Neural crest cell (in vitro differentiated cells): ENCODE results near the gene SH3TC1. TPM values are rescaled to one million over a fixed set of nuclear protein-coding genes. Genes with fewer than 3 reads are reported as not detected.

ENCODE experiments used
- DNase-seq: peaks from one replicate; pipeline ENCODE4 v3.0.0; 2021; ENCODE audit warnings: low read depth, mixed read lengths, low spot score
- H3K27ac Mint-ChIP-seq: one replicate; pipeline ENCODE4 v1.8.0; 2021; ENCODE audit warnings: mild to moderate bottlenecking, mixed read lengths; ENCODE audit not compliant: unreplicated experiment
- H3K27me3 Mint-ChIP-seq: 2 replicates; pipeline ENCODE4 v1.8.0; 2021; ENCODE audit warnings: low read depth, mild to moderate bottlenecking, mixed read lengths
- H3K36me3 Mint-ChIP-seq: 2 replicates; pipeline ENCODE4 v1.8.0; 2021; ENCODE audit warnings: low read depth, mild to moderate bottlenecking, mixed read lengths
- H3K4me1 Mint-ChIP-seq: 2 replicates; pipeline ENCODE4 v1.8.0; 2021; ENCODE audit warnings: mixed read lengths
- H3K4me3 Mint-ChIP-seq: one replicate; pipeline ENCODE4 v1.8.0; 2021; ENCODE audit warnings: mild to moderate bottlenecking, mixed read lengths
- H3K9me3 Mint-ChIP-seq: 2 replicates; pipeline ENCODE4 v1.8.0; 2021; ENCODE audit warnings: mixed read lengths
- total RNA-seq: library from RNA; stranded (reverse); gene quantifications from 2 replicates; pipeline ENCODE4 v1.2.1, GENCODE V29; 2021
- TF ChIP-seq, protein P1 (sequence below): fragments of 200-600 bp; sonication (generic); conservative IDR thresholded peaks from 2 replicates; pipeline ENCODE4 v1.5.0; 2021; ENCODE audit warnings: antibody characterized with exemption, mild to moderate bottlenecking

The SH3TC1 gene
- total RNA-seq, 1 donor from 2014 or later, result 2.7 TPM

DNA sequence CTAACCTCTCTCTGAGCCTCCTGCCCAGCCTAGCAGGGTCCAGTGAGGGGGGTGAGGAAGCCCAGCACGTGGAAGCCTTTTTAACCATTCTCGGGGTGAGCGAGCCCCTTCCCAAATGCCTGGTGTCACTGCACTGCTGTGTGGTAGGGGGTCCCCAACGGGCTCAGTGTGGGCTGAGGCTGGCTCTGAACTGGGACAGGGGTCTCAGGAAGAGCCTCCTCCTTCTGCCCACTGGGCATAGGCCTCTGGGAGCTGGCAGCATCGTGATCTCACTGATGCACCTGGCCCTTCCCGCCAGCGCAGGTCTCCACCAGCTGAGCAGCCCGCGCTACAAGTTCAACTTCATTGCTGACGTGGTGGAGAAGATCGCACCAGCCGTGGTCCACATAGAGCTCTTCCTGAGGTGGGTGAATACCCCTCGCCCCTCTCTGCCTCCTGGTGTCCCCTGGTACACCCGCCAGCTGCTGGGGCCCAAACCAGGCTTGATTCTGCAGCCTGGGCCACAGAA is 83.1 kb downstream of the SH3TC1 start:
- H3K27me3 Mint-ChIP-seq, result no peaks in the 10 kb centered on the region
- no peak overlapping the region for H3K4me3 Mint-ChIP-seq
- no peak for DNase-seq
- TF ChIP-seq, protein P1, sequence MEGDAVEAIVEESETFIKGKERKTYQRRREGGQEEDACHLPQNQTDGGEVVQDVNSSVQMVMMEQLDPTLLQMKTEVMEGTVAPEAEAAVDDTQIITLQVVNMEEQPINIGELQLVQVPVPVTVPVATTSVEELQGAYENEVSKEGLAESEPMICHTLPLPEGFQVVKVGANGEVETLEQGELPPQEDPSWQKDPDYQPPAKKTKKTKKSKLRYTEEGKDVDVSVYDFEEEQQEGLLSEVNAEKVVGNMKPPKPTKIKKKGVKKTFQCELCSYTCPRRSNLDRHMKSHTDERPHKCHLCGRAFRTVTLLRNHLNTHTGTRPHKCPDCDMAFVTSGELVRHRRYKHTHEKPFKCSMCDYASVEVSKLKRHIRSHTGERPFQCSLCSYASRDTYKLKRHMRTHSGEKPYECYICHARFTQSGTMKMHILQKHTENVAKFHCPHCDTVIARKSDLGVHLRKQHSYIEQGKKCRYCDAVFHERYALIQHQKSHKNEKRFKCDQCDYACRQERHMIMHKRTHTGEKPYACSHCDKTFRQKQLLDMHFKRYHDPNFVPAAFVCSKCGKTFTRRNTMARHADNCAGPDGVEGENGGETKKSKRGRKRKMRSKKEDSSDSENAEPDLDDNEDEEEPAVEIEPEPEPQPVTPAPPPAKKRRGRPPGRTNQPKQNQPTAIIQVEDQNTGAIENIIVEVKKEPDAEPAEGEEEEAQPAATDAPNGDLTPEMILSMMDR, result no peak
- no peaks in the 10 kb centered on the region for H3K4me1 Mint-ChIP-seq
- H3K36me3 Mint-ChIP-seq, result no peaks in the 10 kb centered on the region
- no peak overlapping the region for H3K27ac Mint-ChIP-seq
- no peaks in the 10 kb centered on the region for H3K9me3 Mint-ChIP-seq

DNA sequence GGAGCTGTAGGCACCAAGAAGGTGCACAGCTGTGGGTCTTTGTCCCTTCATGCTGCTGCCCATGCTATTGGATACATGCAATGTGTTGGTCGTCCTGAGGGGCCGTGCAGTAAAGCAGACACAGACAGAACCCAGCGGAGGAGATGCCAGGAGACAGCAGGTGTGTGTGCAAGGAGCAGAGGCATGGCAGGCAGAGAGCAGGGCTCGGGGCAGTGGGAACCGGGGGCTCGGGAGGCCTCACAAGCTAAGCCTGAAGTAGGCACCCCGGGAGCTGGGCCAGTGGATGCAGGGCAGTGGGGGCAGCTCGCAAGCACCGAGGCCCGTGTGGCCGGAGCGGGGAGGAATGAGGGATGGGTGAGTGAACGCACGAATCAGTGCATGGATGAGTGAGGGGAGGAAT is 83.7 kb downstream of the SH3TC1 start:
- DNase-seq, result no peak
- peak overlapping the region; percentile 13 for H3K27ac Mint-ChIP-seq
- H3K4me3 Mint-ChIP-seq, result no peak overlapping the region
- TF ChIP-seq, protein P1, result no peak
- no peaks in the 10 kb centered on the region for H3K27me3 Mint-ChIP-seq
- H3K9me3 Mint-ChIP-seq, result no peaks in the 10 kb centered on the region
- no peaks in the 10 kb centered on the region for H3K36me3 Mint-ChIP-seq
- H3K4me1 Mint-ChIP-seq, result no peaks in the 10 kb centered on the region

DNA sequence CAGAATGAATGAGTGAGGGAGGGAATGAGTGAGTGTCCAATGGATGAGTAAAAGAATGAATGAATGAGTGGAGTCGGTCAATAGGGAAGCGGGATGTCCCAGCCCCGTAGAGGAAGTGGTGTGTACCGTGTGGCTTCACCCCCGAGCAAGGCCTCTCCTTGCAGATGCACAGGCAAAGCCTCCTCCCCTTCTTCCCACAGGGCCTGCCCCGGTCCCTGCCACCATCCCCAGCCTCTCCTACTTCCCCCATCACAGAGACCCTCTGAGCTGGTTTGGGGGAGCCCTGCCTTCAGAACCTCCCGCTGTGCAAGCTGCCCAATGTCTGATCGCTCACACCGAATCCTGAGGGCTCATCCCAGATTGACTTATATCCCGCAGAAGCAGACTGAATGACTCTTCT is 84.1 kb downstream of the SH3TC1 start:
- DNase-seq, result no peak
- TF ChIP-seq, protein P1, result no peak
- H3K9me3 Mint-ChIP-seq, result no peaks in the 10 kb centered on the region
- peak overlapping the region; percentile 75 for H3K27ac Mint-ChIP-seq
- no peaks in the 10 kb centered on the region for H3K36me3 Mint-ChIP-seq
- H3K4me3 Mint-ChIP-seq, result no peak overlapping the region
- no peaks in the 10 kb centered on the region for H3K27me3 Mint-ChIP-seq
- H3K4me1 Mint-ChIP-seq, result no peaks in the 10 kb centered on the region

DNA sequence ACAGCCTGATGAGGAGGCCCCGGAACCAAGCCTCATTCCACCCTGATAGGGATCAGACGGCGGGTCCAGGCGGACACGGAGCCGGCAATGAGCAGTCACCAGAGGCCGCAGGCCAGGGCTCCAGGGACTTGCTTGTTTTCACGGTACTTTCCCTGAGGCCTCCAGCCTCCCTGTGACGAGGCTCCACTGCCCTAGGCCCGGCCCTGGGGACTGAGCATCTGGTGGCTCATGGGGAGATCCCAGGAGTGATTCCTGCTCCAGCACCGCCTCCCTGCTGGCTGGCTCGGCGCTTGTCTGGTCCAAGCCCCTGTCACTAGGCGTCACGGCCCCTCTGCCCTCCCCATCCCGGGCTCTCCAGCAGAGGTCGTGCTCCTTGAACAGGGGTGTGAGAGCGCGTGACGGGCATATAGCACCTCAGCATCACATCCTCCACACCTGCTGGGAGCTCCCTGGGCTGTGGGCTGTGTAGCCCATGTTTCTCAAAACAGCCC is 84.6 kb downstream of the SH3TC1 start:
- TF ChIP-seq, protein P1, result no peak
- H3K27ac Mint-ChIP-seq, result no peak overlapping the region
- H3K4me3 Mint-ChIP-seq, result no peak overlapping the region
- no peaks in the 10 kb centered on the region for H3K4me1 Mint-ChIP-seq
- no peaks in the 10 kb centered on the region for H3K27me3 Mint-ChIP-seq
- no peaks in the 10 kb centered on the region for H3K9me3 Mint-ChIP-seq
- H3K36me3 Mint-ChIP-seq, result no peaks in the 10 kb centered on the region
- no peak for DNase-seq

DNA sequence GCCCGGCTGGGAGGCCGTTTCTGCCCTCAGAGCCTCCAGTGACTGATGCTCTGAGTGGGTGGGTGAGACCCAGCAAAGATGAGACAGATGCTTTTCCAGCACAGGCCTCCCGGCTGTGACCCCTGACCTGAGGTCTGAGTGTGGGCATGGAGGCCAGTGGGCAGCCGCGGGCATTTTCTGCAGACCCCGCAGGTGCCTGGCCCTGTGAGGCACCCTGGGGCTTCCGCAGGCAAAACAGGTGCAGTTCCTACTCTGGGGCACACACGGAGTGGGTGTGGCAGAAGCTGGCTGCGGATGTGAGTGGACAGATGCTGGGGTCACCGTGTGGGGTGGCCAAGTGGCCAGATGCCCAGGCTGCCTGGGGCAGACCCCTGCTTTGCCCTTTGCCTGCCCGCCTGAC is 85.3 kb downstream of the SH3TC1 start:
- no peaks in the 10 kb centered on the region for H3K36me3 Mint-ChIP-seq

More for the DNA sequence above, 85.3 kb downstream of the SH3TC1 start:
- H3K27me3 Mint-ChIP-seq, result no peaks in the 10 kb centered on the region
- H3K9me3 Mint-ChIP-seq, result no peaks in the 10 kb centered on the region
- H3K27ac Mint-ChIP-seq, result no peak overlapping the region
- no peak for DNase-seq
- H3K4me1 Mint-ChIP-seq, result no peaks in the 10 kb centered on the region
- no peak overlapping the region for H3K4me3 Mint-ChIP-seq
- TF ChIP-seq, protein P1, result no peak
